WTC11 (cell line): ENCODE results near the gene SLAMF7. TPM values are rescaled to one million over a fixed set of nuclear protein-coding genes. Genes with fewer than 3 reads are reported as not detected.

Experiments
- ATAC-seq: fragments of 200-7000 bp; cut with Tn5 transposase; 2 replicates; pipeline ENCODE4 v1.10.0; 2021; ENCODE audit warnings: mild to moderate bottlenecking, moderate library complexity
- CTCF ChIA-PET: fragments of 300-600 bp; sonication (Branson Sonifier 250); formaldehyde crosslinking; loops from one replicate; lab custom pipeline; 2021; ENCODE audit warnings: antibody characterized with exemption; lab: Charles Lee
- POLR2A ChIA-PET: fragments of 350-600 bp; sonication (Branson Sonifier 250); formaldehyde crosslinking; loops from one replicate; lab custom pipeline; 2021; ENCODE audit warnings: antibody characterized with exemption; lab: Charles Lee
- DNase-seq: peaks from one replicate; pipeline ENCODE4 v3.0.0; 2021; ENCODE audit warnings: low spot score
- H3K27ac Mint-ChIP-seq: 2 replicates; pipeline ENCODE4 v1.8.0; 2021; ENCODE audit warnings: mixed read lengths
- H3K27me3 Mint-ChIP-seq: 2 replicates; pipeline ENCODE4 v1.8.0; 2021; ENCODE audit warnings: low read depth, mild to moderate bottlenecking, moderate library complexity, mixed read lengths
- H3K36me3 Mint-ChIP-seq: 2 replicates; pipeline ENCODE4 v1.8.0; 2021; ENCODE audit warnings: mixed read lengths
- H3K4me1 Mint-ChIP-seq: 2 replicates; pipeline ENCODE4 v1.8.0; 2022; ENCODE audit warnings: mixed read lengths
- H3K4me3 Mint-ChIP-seq: 2 replicates; pipeline ENCODE4 v1.8.0; 2021; ENCODE audit warnings: mild to moderate bottlenecking, moderate library complexity, mixed read lengths
- H3K9me3 Mint-ChIP-seq: 2 replicates; pipeline ENCODE4 v1.8.0; 2021; ENCODE audit warnings: mixed read lengths
- CREB1 ChIP-seq: sonication (generic); formaldehyde crosslinking; IDR thresholded peaks from 2 replicates; pipeline ENCODE4 v1.8.0; 2023; ENCODE audit warnings: mild to moderate bottlenecking, missing genetic modification reagents
- ELF4 ChIP-seq: sonication (generic); formaldehyde crosslinking; IDR thresholded peaks from 2 replicates; pipeline ENCODE4 v1.8.1; 2022; ENCODE audit warnings: low read depth, mild to moderate bottlenecking, moderate library complexity, missing genetic modification reagents
- FOXJ3 ChIP-seq: sonication (generic); formaldehyde crosslinking; IDR thresholded peaks from 2 replicates; pipeline ENCODE4 v1.9.0; 2021; ENCODE audit warnings: missing genetic modification reagents, mild to moderate bottlenecking, borderline replicate concordance
- FOXP1 ChIP-seq: sonication (generic); formaldehyde crosslinking; IDR thresholded peaks from 2 replicates; pipeline ENCODE4 v1.8.0; 2022; ENCODE audit warnings: missing genetic modification reagents, mild to moderate bottlenecking, moderate library complexity, borderline replicate concordance
- JAZF1 ChIP-seq: fragments of 250-450 bp; sonication (Bioruptor Pico); IDR thresholded peaks from 2 replicates; pipeline ENCODE4 v1.9.0; 2021; ENCODE audit warnings: moderate library complexity, mild to moderate bottlenecking, inconsistent platforms
- KAT7 ChIP-seq: sonication (generic); formaldehyde crosslinking; IDR thresholded peaks from 2 replicates; pipeline ENCODE4 v1.8.1; 2023; ENCODE audit warnings: missing genetic modification reagents, mild to moderate bottlenecking, borderline replicate concordance
- OVOL2 ChIP-seq: fragments of 250-450 bp; sonication (Bioruptor Pico); IDR thresholded peaks from 2 replicates; pipeline ENCODE4 v1.9.0; 2021; ENCODE audit warnings: mild to moderate bottlenecking, borderline replicate concordance
- ZNF219 ChIP-seq: sonication (generic); formaldehyde crosslinking; IDR thresholded peaks from 2 replicates; pipeline ENCODE4 v1.8.0; 2023; ENCODE audit warnings: missing genetic modification reagents, mild to moderate bottlenecking, borderline replicate concordance
- ZNF396 ChIP-seq: fragments of 250-450 bp; sonication (Bioruptor Pico); IDR thresholded peaks from 2 replicates; pipeline ENCODE4 v1.8.0; 2021; ENCODE audit warnings: mild to moderate bottlenecking, moderate library complexity, borderline replicate concordance
- ZNF671 ChIP-seq: fragments of 250-450 bp; sonication (Bioruptor Pico); IDR thresholded peaks from 2 replicates; pipeline ENCODE4 v1.8.0; 2021; ENCODE audit warnings: mild to moderate bottlenecking
- total RNA-seq: library from RNA; stranded (reverse); gene quantifications from 3 replicates; pipeline ENCODE4 v1.2.3, GENCODE V29; 2021
- TF ChIP-seq, protein P1 (sequence below): sonication (generic); formaldehyde crosslinking; IDR thresholded peaks from 2 replicates; pipeline ENCODE4 v1.8.0; 2023; ENCODE audit warnings: mild to moderate bottlenecking, missing genetic modification reagents
- TF ChIP-seq, protein P2 (sequence below): fragments of 250-450 bp; sonication (Bioruptor Pico); IDR thresholded peaks from 2 replicates; pipeline ENCODE4 v1.9.0; 2021; ENCODE audit warnings: mild to moderate bottlenecking, borderline replicate concordance
- TF ChIP-seq, protein P3 (sequence below): sonication (generic); formaldehyde crosslinking; IDR thresholded peaks from 2 replicates; pipeline ENCODE4 v1.8.0; 2022; ENCODE audit warnings: mild to moderate bottlenecking, missing genetic modification reagents
- TF ChIP-seq, protein P4 (sequence below): sonication (generic); formaldehyde crosslinking; IDR thresholded peaks from 2 replicates; pipeline ENCODE4 v1.8.1; 2023; ENCODE audit warnings: mild to moderate bottlenecking, missing genetic modification reagents, moderate library complexity
- TF ChIP-seq, protein P5 (sequence below): sonication (generic); formaldehyde crosslinking; IDR thresholded peaks from 2 replicates; pipeline ENCODE4 v1.8.1; 2022; ENCODE audit warnings: mild to moderate bottlenecking, moderate library complexity, missing genetic modification reagents
- TF ChIP-seq, protein P6 (sequence below): sonication (generic); formaldehyde crosslinking; IDR thresholded peaks from 2 replicates; pipeline ENCODE4 v1.8.1; 2023; ENCODE audit warnings: mild to moderate bottlenecking, missing genetic modification reagents, borderline replicate concordance
- TF ChIP-seq, protein P7 (sequence below): fragments of 250-450 bp; sonication (Bioruptor Pico); conservative IDR thresholded peaks from 2 replicates; pipeline ENCODE4 v1.9.0; 2021; ENCODE audit warnings: mild to moderate bottlenecking

Gene SLAMF7
- total RNA-seq, 1 experiment from 2014 or later = 0.15 TPM

DNA sequence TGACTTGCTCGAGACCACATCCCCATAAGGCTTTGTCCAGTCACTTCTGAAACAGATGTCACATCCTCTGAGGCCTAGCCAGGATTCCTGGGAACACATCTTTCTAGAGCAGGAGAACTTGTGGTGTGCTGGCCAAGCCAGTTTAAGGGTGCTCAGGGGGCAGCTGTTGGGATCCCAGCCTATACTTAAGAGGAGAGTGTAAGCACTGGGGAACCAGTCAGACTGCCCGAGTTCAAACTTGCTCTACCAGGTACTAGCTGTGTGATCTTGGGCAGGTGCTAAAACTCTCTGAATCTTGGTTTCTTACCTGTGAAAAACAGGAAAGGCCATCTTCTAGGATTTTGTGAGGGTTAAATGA, 41.3 kb downstream of the SLAMF7 start (continued):
- TF ChIP-seq, protein P1, sequence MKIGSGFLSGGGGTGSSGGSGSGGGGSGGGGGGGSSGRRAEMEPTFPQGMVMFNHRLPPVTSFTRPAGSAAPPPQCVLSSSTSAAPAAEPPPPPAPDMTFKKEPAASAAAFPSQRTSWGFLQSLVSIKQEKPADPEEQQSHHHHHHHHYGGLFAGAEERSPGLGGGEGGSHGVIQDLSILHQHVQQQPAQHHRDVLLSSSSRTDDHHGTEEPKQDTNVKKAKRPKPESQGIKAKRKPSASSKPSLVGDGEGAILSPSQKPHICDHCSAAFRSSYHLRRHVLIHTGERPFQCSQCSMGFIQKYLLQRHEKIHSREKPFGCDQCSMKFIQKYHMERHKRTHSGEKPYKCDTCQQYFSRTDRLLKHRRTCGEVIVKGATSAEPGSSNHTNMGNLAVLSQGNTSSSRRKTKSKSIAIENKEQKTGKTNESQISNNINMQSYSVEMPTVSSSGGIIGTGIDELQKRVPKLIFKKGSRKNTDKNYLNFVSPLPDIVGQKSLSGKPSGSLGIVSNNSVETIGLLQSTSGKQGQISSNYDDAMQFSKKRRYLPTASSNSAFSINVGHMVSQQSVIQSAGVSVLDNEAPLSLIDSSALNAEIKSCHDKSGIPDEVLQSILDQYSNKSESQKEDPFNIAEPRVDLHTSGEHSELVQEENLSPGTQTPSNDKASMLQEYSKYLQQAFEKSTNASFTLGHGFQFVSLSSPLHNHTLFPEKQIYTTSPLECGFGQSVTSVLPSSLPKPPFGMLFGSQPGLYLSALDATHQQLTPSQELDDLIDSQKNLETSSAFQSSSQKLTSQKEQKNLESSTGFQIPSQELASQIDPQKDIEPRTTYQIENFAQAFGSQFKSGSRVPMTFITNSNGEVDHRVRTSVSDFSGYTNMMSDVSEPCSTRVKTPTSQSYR (CRISPR knock-in tag) = no peak
- no peak for TF ChIP-seq OVOL2 (CRISPR knock-in tag)
- TF ChIP-seq, protein P2, sequence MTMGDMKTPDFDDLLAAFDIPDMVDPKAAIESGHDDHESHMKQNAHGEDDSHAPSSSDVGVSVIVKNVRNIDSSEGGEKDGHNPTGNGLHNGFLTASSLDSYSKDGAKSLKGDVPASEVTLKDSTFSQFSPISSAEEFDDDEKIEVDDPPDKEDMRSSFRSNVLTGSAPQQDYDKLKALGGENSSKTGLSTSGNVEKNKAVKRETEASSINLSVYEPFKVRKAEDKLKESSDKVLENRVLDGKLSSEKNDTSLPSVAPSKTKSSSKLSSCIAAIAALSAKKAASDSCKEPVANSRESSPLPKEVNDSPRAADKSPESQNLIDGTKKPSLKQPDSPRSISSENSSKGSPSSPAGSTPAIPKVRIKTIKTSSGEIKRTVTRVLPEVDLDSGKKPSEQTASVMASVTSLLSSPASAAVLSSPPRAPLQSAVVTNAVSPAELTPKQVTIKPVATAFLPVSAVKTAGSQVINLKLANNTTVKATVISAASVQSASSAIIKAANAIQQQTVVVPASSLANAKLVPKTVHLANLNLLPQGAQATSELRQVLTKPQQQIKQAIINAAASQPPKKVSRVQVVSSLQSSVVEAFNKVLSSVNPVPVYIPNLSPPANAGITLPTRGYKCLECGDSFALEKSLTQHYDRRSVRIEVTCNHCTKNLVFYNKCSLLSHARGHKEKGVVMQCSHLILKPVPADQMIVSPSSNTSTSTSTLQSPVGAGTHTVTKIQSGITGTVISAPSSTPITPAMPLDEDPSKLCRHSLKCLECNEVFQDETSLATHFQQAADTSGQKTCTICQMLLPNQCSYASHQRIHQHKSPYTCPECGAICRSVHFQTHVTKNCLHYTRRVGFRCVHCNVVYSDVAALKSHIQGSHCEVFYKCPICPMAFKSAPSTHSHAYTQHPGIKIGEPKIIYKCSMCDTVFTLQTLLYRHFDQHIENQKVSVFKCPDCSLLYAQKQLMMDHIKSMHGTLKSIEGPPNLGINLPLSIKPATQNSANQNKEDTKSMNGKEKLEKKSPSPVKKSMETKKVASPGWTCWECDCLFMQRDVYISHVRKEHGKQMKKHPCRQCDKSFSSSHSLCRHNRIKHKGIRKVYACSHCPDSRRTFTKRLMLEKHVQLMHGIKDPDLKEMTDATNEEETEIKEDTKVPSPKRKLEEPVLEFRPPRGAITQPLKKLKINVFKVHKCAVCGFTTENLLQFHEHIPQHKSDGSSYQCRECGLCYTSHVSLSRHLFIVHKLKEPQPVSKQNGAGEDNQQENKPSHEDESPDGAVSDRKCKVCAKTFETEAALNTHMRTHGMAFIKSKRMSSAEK = no peak
- no peak for TF ChIP-seq ZNF671 (CRISPR knock-in tag)

DNA sequence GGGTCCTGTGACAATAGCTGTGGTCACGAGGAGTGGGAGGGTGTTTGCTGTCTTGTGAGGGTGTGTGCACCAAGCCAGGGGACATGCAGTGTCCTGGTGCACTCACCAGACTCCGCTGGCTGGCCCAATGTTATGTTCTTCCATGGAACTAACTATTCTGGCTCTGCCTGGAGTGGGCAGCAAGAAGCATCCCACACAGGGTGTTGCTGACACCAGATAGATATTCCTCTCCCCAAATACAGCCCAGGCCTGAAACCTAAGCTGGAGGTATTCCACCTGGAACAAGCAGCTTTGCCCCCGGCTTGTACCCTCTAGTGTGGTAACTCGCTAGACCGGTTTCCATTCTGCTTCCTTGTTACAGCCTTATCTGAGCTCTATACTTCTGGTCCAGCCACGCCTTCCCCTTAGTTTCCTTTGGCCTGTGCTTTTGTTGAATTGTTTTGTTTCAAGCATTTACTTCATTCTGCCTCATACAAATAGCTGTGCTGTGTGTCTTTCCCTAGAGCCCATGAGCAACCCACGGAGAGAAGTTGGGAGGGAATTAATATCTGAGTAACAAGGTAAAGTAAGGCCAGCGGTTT, 42.2 kb downstream of the SLAMF7 start:
- ChIA-PET CTCF (interaction anchor here (1.1 to 5.3 kb wide), 6 partner anchors 9 to 82 kb away, joined by 3 to 85 read pairs (median 13); partner anchors contain the start of gene CD244), POLR2A (no interaction called here)
- ATAC-seq = no peak
- no peak for DNase-seq
- Mint-ChIP-seq H3K4me1 (peaks cover 13% of the 10 kb centered on the region), H3K27me3 (peaks cover 4% of the 10 kb centered on the region; the same call in 1 of the 2 replicates), H3K27ac (no peak overlapping the region), H3K9me3 (peaks cover 22% of the 10 kb centered on the region), H3K36me3 (peaks cover 11% of the 10 kb centered on the region), H3K4me3 (no peak overlapping the region)
- TF ChIP-seq, protein P3, sequence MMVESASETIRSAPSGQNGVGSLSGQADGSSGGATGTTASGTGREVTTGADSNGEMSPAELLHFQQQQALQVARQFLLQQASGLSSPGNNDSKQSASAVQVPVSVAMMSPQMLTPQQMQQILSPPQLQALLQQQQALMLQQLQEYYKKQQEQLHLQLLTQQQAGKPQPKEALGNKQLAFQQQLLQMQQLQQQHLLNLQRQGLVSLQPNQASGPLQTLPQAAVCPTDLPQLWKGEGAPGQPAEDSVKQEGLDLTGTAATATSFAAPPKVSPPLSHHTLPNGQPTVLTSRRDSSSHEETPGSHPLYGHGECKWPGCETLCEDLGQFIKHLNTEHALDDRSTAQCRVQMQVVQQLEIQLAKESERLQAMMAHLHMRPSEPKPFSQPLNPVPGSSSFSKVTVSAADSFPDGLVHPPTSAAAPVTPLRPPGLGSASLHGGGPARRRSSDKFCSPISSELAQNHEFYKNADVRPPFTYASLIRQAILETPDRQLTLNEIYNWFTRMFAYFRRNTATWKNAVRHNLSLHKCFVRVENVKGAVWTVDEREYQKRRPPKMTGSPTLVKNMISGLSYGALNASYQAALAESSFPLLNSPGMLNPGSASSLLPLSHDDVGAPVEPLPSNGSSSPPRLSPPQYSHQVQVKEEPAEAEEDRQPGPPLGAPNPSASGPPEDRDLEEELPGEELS = no peak
- TF ChIP-seq, protein P4, sequence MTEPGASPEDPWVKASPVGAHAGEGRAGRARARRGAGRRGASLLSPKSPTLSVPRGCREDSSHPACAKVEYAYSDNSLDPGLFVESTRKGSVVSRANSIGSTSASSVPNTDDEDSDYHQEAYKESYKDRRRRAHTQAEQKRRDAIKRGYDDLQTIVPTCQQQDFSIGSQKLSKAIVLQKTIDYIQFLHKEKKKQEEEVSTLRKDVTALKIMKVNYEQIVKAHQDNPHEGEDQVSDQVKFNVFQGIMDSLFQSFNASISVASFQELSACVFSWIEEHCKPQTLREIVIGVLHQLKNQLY (CRISPR knock-in tag) = no peak
- TF ChIP-seq, protein P5, sequence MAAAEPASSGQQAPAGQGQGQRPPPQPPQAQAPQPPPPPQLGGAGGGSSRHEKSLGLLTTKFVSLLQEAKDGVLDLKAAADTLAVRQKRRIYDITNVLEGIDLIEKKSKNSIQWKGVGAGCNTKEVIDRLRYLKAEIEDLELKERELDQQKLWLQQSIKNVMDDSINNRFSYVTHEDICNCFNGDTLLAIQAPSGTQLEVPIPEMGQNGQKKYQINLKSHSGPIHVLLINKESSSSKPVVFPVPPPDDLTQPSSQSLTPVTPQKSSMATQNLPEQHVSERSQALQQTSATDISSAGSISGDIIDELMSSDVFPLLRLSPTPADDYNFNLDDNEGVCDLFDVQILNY = no peak
- no peak for TF ChIP-seq CREB1 (CRISPR knock-in tag)
- TF ChIP-seq JAZF1 (CRISPR knock-in tag) = no peak
- TF ChIP-seq, protein P6, sequence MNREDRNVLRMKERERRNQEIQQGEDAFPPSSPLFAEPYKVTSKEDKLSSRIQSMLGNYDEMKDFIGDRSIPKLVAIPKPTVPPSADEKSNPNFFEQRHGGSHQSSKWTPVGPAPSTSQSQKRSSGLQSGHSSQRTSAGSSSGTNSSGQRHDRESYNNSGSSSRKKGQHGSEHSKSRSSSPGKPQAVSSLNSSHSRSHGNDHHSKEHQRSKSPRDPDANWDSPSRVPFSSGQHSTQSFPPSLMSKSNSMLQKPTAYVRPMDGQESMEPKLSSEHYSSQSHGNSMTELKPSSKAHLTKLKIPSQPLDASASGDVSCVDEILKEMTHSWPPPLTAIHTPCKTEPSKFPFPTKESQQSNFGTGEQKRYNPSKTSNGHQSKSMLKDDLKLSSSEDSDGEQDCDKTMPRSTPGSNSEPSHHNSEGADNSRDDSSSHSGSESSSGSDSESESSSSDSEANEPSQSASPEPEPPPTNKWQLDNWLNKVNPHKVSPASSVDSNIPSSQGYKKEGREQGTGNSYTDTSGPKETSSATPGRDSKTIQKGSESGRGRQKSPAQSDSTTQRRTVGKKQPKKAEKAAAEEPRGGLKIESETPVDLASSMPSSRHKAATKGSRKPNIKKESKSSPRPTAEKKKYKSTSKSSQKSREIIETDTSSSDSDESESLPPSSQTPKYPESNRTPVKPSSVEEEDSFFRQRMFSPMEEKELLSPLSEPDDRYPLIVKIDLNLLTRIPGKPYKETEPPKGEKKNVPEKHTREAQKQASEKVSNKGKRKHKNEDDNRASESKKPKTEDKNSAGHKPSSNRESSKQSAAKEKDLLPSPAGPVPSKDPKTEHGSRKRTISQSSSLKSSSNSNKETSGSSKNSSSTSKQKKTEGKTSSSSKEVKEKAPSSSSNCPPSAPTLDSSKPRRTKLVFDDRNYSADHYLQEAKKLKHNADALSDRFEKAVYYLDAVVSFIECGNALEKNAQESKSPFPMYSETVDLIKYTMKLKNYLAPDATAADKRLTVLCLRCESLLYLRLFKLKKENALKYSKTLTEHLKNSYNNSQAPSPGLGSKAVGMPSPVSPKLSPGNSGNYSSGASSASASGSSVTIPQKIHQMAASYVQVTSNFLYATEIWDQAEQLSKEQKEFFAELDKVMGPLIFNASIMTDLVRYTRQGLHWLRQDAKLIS (CRISPR knock-in tag) = no peak
- TF ChIP-seq FOXP1 (CRISPR knock-in tag) = no peak
- no peak for TF ChIP-seq ZNF396
- no peak for TF ChIP-seq KAT7 (CRISPR knock-in tag)
- TF ChIP-seq ZNF219 (CRISPR knock-in tag) = no peak
- no peak for TF ChIP-seq FOXJ3 (CRISPR knock-in tag)
- TF ChIP-seq, protein P7, sequence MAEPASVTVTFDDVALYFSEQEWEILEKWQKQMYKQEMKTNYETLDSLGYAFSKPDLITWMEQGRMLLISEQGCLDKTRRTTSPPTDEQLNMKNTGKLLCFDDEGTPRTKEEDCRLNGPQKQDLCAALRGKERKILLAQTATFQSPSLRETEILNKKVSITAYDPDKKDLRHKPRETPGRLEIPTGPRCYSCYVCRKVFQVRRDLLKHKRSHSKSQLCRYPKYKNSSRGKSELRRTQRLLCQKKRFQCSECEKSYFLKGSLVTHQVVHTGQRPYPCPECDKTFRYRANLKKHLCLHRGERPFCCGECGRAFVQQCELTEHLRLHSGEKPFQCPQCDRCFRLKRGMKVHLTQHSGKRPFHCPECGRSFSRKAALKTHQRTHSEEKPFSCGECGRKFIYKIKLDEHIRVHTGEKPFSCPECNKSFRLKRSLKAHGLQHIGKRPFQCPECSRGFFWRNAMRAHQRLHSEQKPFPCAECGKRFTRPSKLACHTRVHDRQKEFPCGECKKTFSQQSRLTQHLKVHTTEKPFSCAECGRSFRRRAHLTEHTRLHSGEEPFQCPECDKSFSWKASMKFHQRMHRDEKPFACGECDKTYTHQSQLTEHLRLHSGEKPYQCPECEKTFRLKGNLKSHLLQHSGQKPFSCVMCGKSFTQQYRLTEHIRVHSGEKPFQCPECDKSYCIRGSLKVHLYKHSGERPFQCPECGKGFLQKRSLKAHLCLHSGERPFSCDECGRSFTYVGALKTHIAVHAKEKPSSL (CRISPR knock-in tag) = no peak
- no peak for TF ChIP-seq ELF4 (CRISPR knock-in tag)
